Spinal cord (tissue), 10 donors: ENCODE measurements around the gene PRTN3. TPM values are rescaled to one million over a fixed set of nuclear protein-coding genes. Genes with fewer than 3 reads are reported as not detected.
A peak's percentile ranks its signal among the peaks of the same experiment; 100 is the strongest.

Experiments
- DNase-seq, 6 donors: peaks; one replicate each; pipeline versions ENCODE4 v3.0.0 to v3.0.0-alpha.2; 2013 to 2015; ENCODE audit warnings: low spot score in 6 of 6, low read depth in 4 of 6
- H3K27ac ChIP-seq: one replicate; pipeline ENCODE4 v1.5.1; 2013; ENCODE audit warnings: low read depth, low read length, control low read depth
- H3K27me3 ChIP-seq: one replicate; pipeline ENCODE4 v1.6.1; 2013; ENCODE audit warnings: low read length; ENCODE audit not compliant: control insufficient read depth, insufficient read depth
- H3K36me3 ChIP-seq: one replicate; pipeline ENCODE4 v1.6.1; 2013; ENCODE audit warnings: low read length; ENCODE audit not compliant: control insufficient read depth, insufficient read depth
- H3K4me1 ChIP-seq: one replicate; pipeline ENCODE4 v1.6.1; 2013; ENCODE audit warnings: low read length; ENCODE audit not compliant: control insufficient read depth, insufficient read depth
- H3K4me3 ChIP-seq: one replicate; pipeline ENCODE4 v1.5.1; 2013; ENCODE audit warnings: low read depth, low read length, control low read depth
- H3K9me3 ChIP-seq: one replicate; pipeline ENCODE4 v1.6.1; 2013; ENCODE audit warnings: low read length; ENCODE audit not compliant: control insufficient read depth, insufficient read depth
- WGBS: methylation state at CpG from one replicate; pipeline ENCODE4 v1.1.5; 2013; ENCODE audit warnings: missing lambda C conversion rate; ENCODE audit not compliant: insufficient coverage; 5-methylcytosine and 5-hydroxymethylcytosine counted together
- polyA plus RNA-seq, 2 donors: library from polyadenylated mRNA; unstranded; fragments of 120-200 nt; gene quantifications; one replicate each; pipeline ENCODE4 v1.2.1, GENCODE V29; 2013; ENCODE audit not compliant: insufficient read length in 2 of 2
- total RNA-seq, 2 donors: library from RNA; depleted of rRNA in 1 of 2; stranded (reverse); fragments of 120-200 nt in 1 of 2; fragments of >200 nt in 1 of 2; gene quantifications; one replicate each; pipeline versions ENCODE4 v1.2.3 to v1.2.4, GENCODE V29; 2013 to 2014
- donor health status: healthy.

PRTN3 gene
- total and polyA plus RNA-seq, 4 donors, result 0.41 to 37.1 (median 2.3) TPM

- Histone ChIP-seq H3K27ac (no peak overlapping the region), H3K9me3 (no peaks in the 10 kb centered on the region), H3K36me3 (peaks cover 24% of the 10 kb centered on the region), H3K4me1 (peaks cover 12% of the 10 kb centered on the region), H3K4me3 (no peak overlapping the region), H3K27me3 (peaks cover 40% of the 10 kb centered on the region)
- DNase-seq, result peak in 1 of 6 donors; percentile 32
- 12% methylated on average over 57 of the region's 60 CpGs for WGBS
Measured at GRCh38 chr19:861756-862580, 21.2 kb downstream of the PRTN3 start.

DNA sequence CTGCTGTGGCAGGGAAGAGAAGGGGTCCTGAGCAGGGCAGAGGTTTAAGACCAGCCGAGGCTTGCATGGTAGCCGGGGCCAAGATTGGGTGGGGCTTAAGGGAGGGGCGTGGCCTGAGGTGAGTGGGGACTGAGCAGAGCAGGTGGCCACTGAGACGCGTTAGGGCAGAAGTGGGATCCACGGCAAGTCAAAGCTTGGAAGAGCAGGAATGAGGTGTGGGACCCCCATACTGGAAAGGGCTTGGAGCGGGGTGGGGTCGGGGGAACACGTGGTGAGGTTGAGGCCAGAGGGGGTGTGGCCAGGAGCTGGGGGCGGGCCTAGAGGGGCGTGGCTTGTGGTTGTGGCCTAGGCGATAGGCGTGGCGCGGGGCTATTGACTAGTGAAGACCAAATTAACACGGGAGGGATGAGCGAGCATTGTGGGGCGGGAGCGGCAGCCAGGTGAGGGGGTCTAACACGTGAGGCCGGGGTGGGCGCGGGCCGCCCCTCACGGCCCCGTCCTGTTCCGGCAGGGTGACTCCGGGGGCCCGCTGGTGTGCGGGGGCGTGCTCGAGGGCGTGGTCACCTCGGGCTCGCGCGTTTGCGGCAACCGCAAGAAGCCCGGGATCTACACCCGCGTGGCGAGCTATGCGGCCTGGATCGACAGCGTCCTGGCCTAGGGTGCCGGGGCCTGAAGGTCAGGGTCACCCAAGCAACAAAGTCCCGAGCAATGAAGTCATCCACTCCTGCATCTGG, 21.9 kb downstream of the PRTN3 start:
- 25% methylated on average over 43 of the region's 48 CpGs for WGBS
- peak in 2 of 6 donors; percentile 69 to 71 for DNase-seq
- Histone ChIP-seq H3K9me3 (no peaks in the 10 kb centered on the region), H3K4me1 (peaks cover 18% of the 10 kb centered on the region), H3K4me3 (no peak overlapping the region), H3K27ac (no peak overlapping the region), H3K27me3 (peaks cover 40% of the 10 kb centered on the region), H3K36me3 (peaks cover 32% of the 10 kb centered on the region)

DNA sequence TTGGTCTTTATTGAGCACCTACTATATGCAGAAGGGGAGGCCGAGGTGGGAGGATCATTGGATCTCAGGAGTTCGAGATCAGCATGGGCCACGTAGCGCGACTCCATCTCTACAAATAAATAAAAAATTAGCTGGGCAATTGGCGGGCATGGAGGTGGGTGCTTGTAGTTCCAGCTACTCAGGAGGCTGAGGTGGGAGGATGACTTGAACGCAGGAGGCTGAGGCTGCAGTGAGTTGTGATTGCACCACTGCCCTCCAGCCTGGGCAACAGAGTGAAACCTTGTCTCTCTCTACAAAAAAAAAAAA, 22.5 kb downstream of the PRTN3 start:
- Histone ChIP-seq H3K4me3 (no peak overlapping the region), H3K36me3 (peaks cover 37% of the 10 kb centered on the region), H3K27me3 (peaks cover 39% of the 10 kb centered on the region), H3K27ac (no peak overlapping the region), H3K4me1 (peaks cover 23% of the 10 kb centered on the region), H3K9me3 (no peaks in the 10 kb centered on the region)
- no CpG with 5 or more reads among the region's 7 CpGs for WGBS
- no peak for DNase-seq

GRCh38 chr19:866769-867300, 26.0 kb downstream of the PRTN3 start:
- peaks cover 34% of the 10 kb centered on the region for H3K4me1 ChIP-seq
- peaks cover 73% of the 10 kb centered on the region for H3K36me3 ChIP-seq
- no peak for DNase-seq
- WGBS, result 71% methylated on average over 22 of the region's 38 CpGs
- peaks cover 9% of the 10 kb centered on the region for H3K27me3 ChIP-seq
- no peak overlapping the region for H3K27ac ChIP-seq
- no peak overlapping the region for H3K4me3 ChIP-seq
- no peaks in the 10 kb centered on the region for H3K9me3 ChIP-seq

GRCh38 chr19:867301-867793, 26.5 kb downstream of the PRTN3 start:
- Histone ChIP-seq H3K27me3 (peaks cover 8% of the 10 kb centered on the region), H3K4me1 (peaks cover 34% of the 10 kb centered on the region), H3K36me3 (peaks cover 78% of the 10 kb centered on the region), H3K9me3 (no peaks in the 10 kb centered on the region), H3K4me3 (no peak overlapping the region), H3K27ac (no peak overlapping the region)
- 49% methylated on average over 16 of the region's 16 CpGs for WGBS
- peak in 2 of 6 donors; percentile 49 to 69 for DNase-seq

- Histone ChIP-seq H3K4me1 (peaks cover 28% of the 10 kb centered on the region), H3K27me3 (peaks cover 5% of the 10 kb centered on the region), H3K27ac (no peak overlapping the region), H3K36me3 (peaks cover 83% of the 10 kb centered on the region), H3K9me3 (no peaks in the 10 kb centered on the region), H3K4me3 (no peak overlapping the region)
- no peak for DNase-seq
- 88% methylated on average over 35 of the region's 39 CpGs for WGBS
Measured at GRCh38 chr19:867855-868457, 27.2 kb downstream of the PRTN3 start.

- Histone ChIP-seq H3K36me3 (peaks cover 88% of the 10 kb centered on the region), H3K9me3 (no peaks in the 10 kb centered on the region), H3K27me3 (no peaks in the 10 kb centered on the region), H3K4me3 (no peak overlapping the region), H3K27ac (no peak overlapping the region), H3K4me1 (peaks cover 27% of the 10 kb centered on the region)
- DNase-seq, result no peak
- WGBS, result 94% methylated on average over 34 of the region's 34 CpGs
Measured at GRCh38 chr19:868458-869244, 27.9 kb downstream of the PRTN3 start.

DNA sequence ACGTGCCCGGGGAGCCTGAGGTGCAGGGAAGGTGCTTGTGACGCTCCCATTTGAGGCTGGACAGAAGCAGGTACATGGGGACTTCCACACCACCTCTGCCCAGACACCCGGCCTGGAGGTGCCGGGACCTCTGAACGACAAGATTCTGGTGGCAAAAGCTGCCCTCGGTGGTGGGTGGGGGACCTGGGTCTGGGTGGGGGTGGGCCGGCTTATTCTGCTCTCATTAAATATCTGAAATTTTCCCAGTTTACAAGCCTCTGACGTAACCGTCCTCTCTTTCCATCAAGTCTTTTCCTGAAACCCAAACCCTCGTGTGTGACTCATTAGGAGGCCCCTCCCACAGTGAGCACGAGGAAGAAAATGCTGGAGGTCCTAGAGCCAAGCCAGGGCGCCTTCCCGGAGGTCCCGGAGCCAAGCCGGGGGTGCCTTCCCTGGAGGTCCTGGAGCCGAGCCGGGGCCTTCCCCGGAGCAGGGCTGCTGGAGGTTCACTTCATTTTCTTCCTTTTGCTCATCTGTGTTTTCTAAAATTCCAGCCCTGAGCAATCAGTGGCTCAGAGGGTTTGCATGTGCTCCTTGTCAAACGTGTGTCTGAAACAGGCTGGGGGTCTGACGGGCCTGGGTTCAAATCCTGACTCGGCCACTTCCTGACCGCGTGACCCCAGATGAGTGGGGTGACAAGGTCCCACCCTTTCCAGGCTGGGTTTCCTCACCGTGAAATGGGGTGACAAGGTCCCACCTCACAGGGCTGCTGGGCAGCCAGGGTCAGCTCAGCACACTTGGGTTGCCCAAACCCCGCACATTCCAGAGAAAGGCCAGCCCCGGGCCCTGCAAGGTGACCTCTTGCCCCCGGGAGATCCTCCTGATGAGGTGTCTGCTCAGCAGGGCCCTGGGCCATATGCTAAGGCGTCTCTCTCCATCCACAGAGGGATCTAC, 28.7 kb downstream of the PRTN3 start:
- Histone ChIP-seq H3K4me1 (peaks cover 27% of the 10 kb centered on the region), H3K4me3 (no peak overlapping the region), H3K36me3 (peaks cover 90% of the 10 kb centered on the region), H3K27me3 (no peaks in the 10 kb centered on the region), H3K27ac (no peak overlapping the region), H3K9me3 (no peaks in the 10 kb centered on the region)
- WGBS, result 80% methylated on average over 24 of the region's 29 CpGs
- DNase-seq, result no peak
